Right lobe of liver (tissue), 6 donors: ENCODE data around the gene CYB561D1. TPM values are rescaled to one million over a fixed set of nuclear protein-coding genes. Genes with fewer than 3 reads are reported as not detected.

Source experiments
- ATAC-seq, 4 donors: fragments of 200-7000 bp; cut with Tn5 transposase; one replicate each; pipeline ENCODE4 v1.9.1; 2020; ENCODE audit warnings: mild to moderate bottlenecking in 4 of 4, moderate library complexity in 4 of 4
- DNase-seq, 3 donors: peaks; one replicate each; pipeline ENCODE4 v3.0.0-alpha.2; 2020
- H3K27ac ChIP-seq, 3 donors: fragments of 200-600 bp; one replicate each; pipeline ENCODE4 v1.8.0; 2022
- H3K27me3 ChIP-seq, 2 donors: fragments of 200-600 bp; one replicate each; pipeline ENCODE4 v1.8.0; 2022
- H3K36me3 ChIP-seq, 4 donors: fragments of 200-600 bp; sonication (generic) in 1 of 4; one replicate each; pipeline versions ENCODE4 v1.5.1 to v1.8.0; 2017 to 2022; ENCODE audit warnings: control low read depth in 1 of 4
- H3K4me1 ChIP-seq, 4 donors: fragments of 200-600 bp; sonication (generic) in 1 of 4; one replicate each; pipeline versions ENCODE4 v1.5.1 to v1.8.0; 2017 to 2022; ENCODE audit warnings: control low read depth in 1 of 4
- H3K4me3 ChIP-seq, 3 donors: fragments of 200-600 bp; one replicate each; pipeline ENCODE4 v1.8.0; 2022
- H3K9me3 ChIP-seq, 4 donors: fragments of 200-600 bp; sonication (generic) in 1 of 4; one replicate each; pipeline versions ENCODE4 v1.5.1 to v1.8.0; 2017 to 2022; ENCODE audit warnings: control low read depth in 1 of 4
- POLR2A ChIP-seq: fragments of 450-650 bp; IDR thresholded peaks from one replicate; pipeline ENCODE4 v1.6.1; 2017; ENCODE audit warnings: antibody characterized with exemption, mild to moderate bottlenecking
- WGBS: methylation state at CpG from one replicate; pipeline ENCODE4 v1.1.6; 2018; ENCODE audit warnings: low coverage, low lambda C conversion rate; ENCODE audit not compliant: insufficient coverage; ENCODE audit errors: missing lambda C conversion rate; 5-methylcytosine and 5-hydroxymethylcytosine counted together
- intact Hi-C, 2 donors: fragments of 100-400 bp; cut with DNase I; formaldehyde crosslinking; loops; one replicate each; pipeline versions ENCODE4 v1.11.2 to v1.14.1; 2022
- total RNA-seq, 6 experiments: library from RNA; depleted of rRNA in 2 of 6; stranded (reverse); fragments of >200 nt in 2 of 6; fragmentation: NEBNext Ultra II Directional in 3 of 6; extraction: Animal tissue kit (Norgen Biotek cat#: 25700) in 3 of 6; gene quantifications; one replicate each; pipeline versions ENCODE4 v1.1.0 to v1.2.4, GENCODE V29; 2016 to 2023
- TF ChIP-seq, protein P1 (sequence below), 4 donors: fragments of 200-600 bp in 3 of 4; fragments of 450-650 bp in 1 of 4; IDR thresholded peaks; one replicate each; pipeline versions ENCODE4 v1.5.1 to v1.8.0; 2016 to 2022; ENCODE audit warnings: antibody characterized with exemption in 4 of 4, mild to moderate bottlenecking in 2 of 4
- donor health status: DM: no; HTN: yes; CAD: no.
- donor health status: DM: no; HTN: no; CAD: no.
- donor health status: DM: no; HTN: no; CAD: no.
- donor health status: DM: no; HTN: yes; CAD: no.
- donor health status: DM: no; HTN: yes; CAD: no.

CYB561D1 gene
- total RNA-seq, 6 experiments from 2014 or later = 1.5 to 3.1 (median 2.4) TPM

DNA sequence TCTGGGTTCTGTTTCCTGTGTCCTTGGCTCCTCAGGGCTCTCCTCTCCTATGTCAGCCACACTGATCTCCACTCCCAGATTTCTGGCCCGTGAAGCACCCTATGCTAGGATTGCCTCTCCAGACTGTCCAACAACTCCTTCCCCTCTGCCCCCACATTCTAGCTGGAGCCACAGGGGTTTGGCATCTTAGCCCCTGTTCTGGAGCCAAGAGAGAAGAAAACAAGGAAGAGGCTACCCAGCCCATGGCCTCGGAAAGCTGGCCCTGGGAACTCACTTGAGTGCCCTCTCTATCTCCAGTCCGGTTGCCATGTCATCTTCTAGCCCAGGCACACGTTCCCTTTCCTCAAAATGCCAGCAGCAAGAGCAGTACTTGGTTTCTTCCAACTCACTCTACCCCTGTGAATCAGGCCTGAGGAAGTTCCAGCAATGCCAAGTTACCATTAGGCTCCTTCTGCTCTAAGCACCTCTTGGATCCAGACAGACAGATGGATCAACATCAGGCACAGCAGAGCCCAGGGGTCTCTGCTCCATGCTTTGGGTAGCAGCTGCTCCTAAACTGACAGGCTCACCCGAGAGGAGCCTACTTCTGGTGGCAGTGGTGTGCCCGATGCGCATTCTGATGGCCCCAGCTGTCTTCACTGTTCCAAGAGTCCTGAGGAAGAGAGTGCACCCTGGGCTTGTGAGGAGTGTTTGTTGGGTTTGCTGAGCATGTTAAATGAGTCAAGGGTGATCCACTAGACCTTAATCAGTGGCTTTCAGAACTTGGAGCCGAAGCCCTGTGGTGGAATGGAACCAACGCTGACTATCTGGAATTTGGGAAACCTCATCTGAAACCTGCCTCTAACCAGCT lies 34.2 kb downstream of the CYB561D1 start:
- Histone ChIP-seq H3K4me3 (no peak overlapping the region), H3K4me1 (peaks cover 0 to 8% (median 0%) of the 10 kb centered on the region in 4 donors), H3K27ac (no peak overlapping the region), H3K27me3 (no peaks in the 10 kb centered on the region), H3K9me3 (no peaks in the 10 kb centered on the region), H3K36me3 (no peaks in the 10 kb centered on the region)
- TF ChIP-seq, protein P1, sequence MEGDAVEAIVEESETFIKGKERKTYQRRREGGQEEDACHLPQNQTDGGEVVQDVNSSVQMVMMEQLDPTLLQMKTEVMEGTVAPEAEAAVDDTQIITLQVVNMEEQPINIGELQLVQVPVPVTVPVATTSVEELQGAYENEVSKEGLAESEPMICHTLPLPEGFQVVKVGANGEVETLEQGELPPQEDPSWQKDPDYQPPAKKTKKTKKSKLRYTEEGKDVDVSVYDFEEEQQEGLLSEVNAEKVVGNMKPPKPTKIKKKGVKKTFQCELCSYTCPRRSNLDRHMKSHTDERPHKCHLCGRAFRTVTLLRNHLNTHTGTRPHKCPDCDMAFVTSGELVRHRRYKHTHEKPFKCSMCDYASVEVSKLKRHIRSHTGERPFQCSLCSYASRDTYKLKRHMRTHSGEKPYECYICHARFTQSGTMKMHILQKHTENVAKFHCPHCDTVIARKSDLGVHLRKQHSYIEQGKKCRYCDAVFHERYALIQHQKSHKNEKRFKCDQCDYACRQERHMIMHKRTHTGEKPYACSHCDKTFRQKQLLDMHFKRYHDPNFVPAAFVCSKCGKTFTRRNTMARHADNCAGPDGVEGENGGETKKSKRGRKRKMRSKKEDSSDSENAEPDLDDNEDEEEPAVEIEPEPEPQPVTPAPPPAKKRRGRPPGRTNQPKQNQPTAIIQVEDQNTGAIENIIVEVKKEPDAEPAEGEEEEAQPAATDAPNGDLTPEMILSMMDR (IDR thresholded peaks at IDR 0.05) = no peak
- no peak for TF ChIP-seq POLR2A
- DNase-seq (no peak), ATAC-seq (no peak)
- intact Hi-C loops = no loop called here
- WGBS = 63% methylated on average over 5 of the region's 9 CpGs

DNA sequence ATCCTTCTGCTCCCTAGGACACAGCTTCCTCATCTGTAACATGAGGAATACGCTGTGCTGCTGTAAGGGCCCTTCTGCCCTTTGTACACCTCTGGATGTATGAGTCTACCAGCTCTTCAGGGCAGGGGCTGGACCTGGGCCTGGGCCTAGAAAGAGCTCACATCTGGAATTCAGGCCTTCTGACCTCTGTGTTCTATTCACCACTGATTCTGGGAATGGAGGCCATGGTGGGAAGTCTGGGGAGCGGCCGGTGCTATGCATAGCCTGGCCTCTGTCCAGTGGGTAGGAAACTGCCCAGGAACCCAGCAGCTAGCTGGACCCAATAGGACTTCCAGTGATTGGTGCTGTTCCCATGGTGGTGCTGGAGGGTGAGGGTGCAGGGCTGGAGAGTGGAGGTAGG lies 34.8 kb downstream of the CYB561D1 start:
- DNase-seq (no peak), ATAC-seq (no peak)
- H3K27me3 ChIP-seq = no peaks in the 10 kb centered on the region
- 100% methylated on average over 2 of the region's 3 CpGs for WGBS
- no peaks in the 10 kb centered on the region for H3K9me3 ChIP-seq
- intact Hi-C loops = no loop called here
- no peak for TF ChIP-seq POLR2A
- TF ChIP-seq, protein P1 (IDR thresholded peaks at IDR 0.05) = no peak
- H3K36me3 ChIP-seq = no peaks in the 10 kb centered on the region
- H3K4me1 ChIP-seq = peaks cover 0 to 8% (median 0%) of the 10 kb centered on the region in 4 donors
- no peak overlapping the region for H3K27ac ChIP-seq
- no peak overlapping the region for H3K4me3 ChIP-seq

DNA sequence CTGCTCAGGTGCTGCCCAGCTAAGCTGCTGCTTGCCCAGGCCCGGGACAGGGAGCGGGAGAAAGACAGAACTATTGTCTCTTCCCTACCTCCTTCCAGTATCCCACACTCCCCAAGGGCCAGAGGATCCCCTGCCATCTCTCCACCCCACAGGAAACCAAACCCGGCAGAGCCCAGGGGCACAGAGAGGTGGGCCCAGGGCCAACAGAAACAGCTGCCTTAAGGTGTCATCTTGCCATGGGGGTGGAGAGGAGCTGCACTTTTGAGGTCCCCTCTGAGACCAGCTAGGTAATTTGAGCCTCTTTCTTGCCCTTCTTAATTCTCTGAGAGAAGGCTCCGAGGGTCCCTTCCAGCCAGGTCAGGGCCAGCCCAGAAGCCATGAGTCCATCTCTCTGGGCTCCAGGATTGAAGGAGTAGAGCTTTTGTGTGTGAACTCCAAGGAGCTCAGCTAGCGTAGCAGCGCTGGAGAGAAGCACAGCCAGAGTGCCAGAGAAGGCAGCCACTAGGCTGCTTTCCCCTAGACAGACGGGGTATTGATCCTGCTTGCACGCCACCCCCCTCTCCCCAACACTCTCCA lies 36.1 kb downstream of the CYB561D1 start:
- Histone ChIP-seq H3K27me3 (no peaks in the 10 kb centered on the region), H3K27ac (no peak overlapping the region), H3K4me1 (peaks cover 0 to 8% (median 0%) of the 10 kb centered on the region in 4 donors), H3K9me3 (no peaks in the 10 kb centered on the region), H3K4me3 (no peak overlapping the region), H3K36me3 (no peaks in the 10 kb centered on the region)
- no peak for ATAC-seq
- TF ChIP-seq, protein P1 (IDR thresholded peaks at IDR 0.05) = no peak
- TF ChIP-seq POLR2A = no peak
- WGBS = 61% methylated on average over 3 of the region's 8 CpGs
- intact Hi-C loops = loop anchor here (2.0 to 5.0 kb wide), 3 partner anchors 33 to 268 kb away; no protein-coding TSS in a partner anchor
- DNase-seq = no peak

DNA sequence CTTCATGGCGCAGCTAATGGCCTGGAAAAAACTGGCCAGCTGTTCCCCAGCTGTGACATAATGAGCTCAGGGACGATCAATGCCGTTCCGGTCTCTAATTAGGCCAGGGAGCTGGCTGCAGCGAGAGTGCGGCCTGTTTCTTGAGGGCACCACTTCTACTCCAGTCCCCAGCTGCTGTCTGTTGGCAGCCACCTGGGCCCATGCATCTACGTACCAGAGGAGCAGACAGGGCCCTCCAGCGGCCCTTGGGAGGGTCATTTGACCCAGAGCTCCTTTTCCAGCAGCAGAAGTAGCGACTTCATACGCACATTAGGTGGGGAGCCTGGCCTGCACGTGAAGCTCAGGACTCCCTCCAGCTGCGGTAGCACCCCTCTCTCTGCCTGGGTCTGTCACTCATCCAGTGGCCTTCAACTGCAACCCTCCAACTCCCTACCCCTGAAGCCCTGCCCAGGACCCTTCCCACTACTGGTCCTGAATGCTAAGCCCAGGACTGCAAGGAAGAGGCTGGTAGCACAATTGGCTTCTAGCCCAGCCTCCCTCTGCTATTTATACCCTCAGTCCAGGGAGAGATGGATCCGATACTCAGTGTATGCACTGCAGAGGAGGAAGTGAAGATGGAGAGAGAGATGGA lies 36.7 kb downstream of the CYB561D1 start:
- no peak overlapping the region for H3K4me3 ChIP-seq
- TF ChIP-seq POLR2A = no peak
- TF ChIP-seq, protein P1 (IDR thresholded peaks at IDR 0.05) = no peak
- DNase-seq (peak in 1 of 3 donors; percentile 31), ATAC-seq (no peak)
- intact Hi-C loops = loop anchor here (2.0 to 5.0 kb wide), 3 partner anchors 33 to 268 kb away; no protein-coding TSS in a partner anchor
- H3K9me3 ChIP-seq = no peaks in the 10 kb centered on the region
- H3K27ac ChIP-seq = no peak overlapping the region
- H3K4me1 ChIP-seq = peaks cover 0 to 8% (median 0%) of the 10 kb centered on the region in 4 donors
- no peaks in the 10 kb centered on the region for H3K36me3 ChIP-seq
- no peaks in the 10 kb centered on the region for H3K27me3 ChIP-seq
- WGBS = 66% methylated on average over 2 of the region's 13 CpGs
